Cortex of kidney (tissue), 1 donor: ENCODE results near the gene FOXE3.
"Not testable (repeated sequence)": the region's sequence is repeated elsewhere in the genome, so short reads cannot be mapped to it uniquely, and the experiment has no call there.

Source experiments
- DNase-seq: peaks from one replicate; lab custom pipeline; 2025; lab: John Stamatoyannopoulos, UW

FOXE3 gene

DNA sequence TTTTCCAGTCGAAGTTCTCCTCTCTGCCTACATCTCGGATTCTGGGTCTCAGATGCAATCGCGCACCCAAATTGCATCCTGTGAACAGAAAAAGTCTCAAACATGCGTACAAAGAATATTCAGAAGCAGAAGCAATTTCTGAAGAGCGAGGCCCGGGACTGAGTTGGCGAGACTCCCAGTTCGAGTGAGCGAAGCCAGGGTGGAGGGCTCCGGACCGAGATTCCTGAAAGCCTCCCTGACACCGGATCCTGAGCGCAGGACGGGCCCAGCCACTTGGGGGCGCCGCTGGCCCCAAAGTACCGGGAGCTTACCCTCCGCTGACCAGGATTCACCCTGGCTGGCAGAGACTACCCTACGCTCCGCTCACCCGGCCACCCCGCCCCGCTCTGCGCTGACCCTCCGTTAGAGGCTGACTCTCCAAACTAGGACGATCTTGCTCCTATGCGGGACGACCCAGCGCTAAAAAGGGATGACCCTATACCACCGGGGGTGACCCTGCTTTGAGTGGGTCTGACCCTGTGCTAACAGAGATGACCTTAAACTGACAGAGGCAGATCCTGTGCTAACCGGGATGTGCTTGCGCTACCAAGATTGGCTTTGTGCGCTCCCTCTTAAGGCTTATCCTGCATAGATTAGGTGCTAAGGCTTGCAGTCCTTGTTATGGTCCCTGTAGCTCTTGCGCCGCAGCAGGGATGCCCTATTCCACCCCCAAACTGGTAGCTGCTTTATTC is 33.9 kb downstream of the FOXE3 start:
- no peak for DNase-seq

DNA sequence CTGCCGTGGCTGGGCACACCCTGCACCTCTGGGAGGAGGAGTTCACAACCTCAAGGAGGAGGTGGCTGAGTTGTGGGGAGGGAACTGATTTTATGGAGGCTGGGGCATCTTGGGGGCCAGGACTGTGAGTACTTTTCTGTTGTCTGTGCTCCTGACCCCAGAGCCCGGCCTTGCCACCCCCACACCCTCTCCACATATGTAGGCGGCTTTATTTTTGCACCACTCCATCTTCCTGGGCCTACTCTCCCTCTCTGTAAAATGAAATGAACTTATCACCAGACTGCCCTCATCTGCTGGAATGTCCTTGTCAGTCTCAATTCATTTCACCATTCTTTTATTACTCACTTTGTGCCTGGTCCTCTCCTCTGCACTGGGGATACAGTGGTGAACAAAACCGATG is 34.5 kb downstream of the FOXE3 start:
- no peak for DNase-seq

DNA sequence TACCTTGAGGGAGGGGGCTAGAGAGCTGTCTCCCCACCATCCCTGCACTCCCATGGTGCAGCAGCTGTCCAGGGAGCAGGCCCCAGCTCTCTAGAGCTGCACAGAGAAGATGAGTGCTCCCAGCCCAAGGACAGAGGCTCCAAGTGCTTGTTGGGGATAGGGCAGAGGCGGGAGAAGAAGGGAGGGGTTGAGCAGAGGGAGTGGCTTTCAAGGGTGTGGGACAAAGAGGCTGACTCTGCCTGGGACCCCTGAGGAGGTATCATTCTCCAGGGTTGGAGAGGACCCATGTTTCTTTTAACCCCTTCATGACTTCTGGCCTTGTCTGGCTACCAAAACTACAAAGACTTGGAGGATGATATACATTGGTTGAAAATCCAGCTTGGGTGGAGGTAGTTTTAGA is 36.3 kb downstream of the FOXE3 start:
- DNase-seq, result no peak

DNA sequence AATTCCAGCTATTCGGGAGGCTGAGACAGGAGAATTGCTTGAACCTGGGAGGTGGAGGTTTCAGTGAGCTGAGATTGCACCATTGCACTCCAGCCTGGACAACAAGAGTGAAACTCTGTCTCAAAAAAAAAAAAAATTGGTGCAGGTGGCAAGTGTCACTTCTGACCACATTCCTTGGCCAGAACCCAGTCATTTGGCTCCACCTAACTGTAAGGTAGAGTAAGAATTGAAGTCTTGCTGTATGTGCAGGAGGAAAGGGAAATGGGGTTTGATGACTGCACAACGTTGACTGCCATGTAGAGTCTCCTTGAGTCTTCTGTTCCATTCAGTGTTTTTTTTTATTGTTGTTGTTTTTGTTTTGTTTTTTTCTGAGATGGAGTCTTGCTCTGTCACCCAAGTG is 37.8 kb downstream of the FOXE3 start:
- not testable (repeated sequence) for DNase-seq

DNA sequence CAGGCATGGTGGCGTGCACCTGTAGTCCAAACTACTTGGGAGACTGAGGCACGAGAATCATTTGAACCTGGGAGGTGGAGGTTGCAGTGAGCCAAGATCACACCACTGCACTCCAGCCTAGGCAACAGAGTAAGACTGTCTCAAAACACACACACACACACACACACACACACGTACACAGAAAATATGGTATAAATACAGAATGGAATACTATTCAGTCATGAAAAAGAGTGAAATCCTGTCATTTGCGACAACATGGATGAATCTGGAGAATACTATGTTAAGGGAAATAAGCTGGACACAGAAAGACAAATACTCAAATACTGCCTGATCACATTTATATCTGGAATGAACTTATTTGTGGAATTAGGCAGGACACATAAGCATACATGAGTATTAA is 40.2 kb downstream of the FOXE3 start:
- DNase-seq, result no peak

DNA sequence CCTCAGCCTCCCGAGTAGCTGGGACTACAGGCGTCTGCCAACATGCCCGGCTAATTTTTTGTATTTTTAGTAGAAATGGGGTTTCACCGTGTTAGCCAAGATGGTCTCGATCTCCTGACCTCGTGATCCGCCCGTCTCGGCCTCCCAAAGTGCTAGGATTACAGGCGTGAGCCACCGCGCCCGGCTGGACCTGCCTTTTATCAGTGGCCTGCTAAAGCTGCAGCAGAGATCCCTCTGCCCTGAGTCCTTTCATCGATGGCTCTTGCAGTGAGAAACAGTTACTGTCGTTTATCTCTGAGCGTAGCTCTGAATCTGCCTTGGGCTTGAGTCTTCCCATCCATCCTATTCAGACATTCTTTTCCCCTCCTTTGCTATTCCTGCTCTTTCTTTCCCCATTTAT is 41.5 kb downstream of the FOXE3 start:
- DNase-seq, result not testable (repeated sequence)

DNA sequence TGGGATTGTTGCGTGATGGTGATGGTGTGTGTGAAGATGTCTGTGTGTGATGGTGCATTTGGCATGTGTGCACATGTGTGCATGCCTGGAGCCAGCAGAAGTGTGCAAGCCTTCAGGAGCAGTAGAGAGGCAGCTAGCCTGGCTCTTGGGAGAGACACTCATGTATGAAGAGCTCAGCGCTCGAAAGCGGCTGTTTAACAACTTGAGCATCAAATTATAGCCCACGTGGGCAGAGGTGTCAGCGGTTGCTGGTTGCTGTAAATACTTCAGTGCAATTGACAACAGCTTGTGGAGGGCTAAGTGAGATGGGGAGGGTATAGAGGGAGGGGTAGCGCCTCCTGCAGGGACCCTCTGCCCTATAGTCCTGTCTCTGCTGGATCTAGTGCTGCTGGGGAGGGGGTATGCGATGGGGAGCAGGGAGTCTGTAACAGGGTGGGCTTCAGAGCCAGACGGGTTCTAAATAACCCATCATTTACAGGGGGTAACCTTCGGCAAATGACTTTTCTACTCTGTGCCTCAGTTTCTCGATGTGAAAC is 43.2 kb downstream of the FOXE3 start:
- no peak for DNase-seq

DNA sequence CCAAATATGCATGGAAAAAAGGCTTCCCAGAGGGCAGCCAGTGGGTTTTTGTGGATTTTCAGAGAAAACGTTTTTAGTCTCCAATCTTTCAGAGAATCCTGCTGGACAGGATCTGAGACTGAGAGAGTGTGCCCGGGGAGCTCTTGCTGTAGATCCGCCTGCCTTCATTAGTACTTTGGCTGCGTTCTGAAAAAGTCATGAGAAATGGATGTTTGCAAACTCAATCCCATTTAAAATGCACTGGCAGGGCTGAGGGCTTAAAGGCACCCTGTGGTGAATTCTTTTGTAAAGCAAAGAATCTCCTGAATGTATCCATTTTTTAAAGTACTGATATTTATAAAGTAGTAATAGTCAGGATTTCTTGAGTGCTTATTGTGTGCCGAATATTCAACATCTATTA is 44.0 kb downstream of the FOXE3 start:
- no peak for DNase-seq

DNA sequence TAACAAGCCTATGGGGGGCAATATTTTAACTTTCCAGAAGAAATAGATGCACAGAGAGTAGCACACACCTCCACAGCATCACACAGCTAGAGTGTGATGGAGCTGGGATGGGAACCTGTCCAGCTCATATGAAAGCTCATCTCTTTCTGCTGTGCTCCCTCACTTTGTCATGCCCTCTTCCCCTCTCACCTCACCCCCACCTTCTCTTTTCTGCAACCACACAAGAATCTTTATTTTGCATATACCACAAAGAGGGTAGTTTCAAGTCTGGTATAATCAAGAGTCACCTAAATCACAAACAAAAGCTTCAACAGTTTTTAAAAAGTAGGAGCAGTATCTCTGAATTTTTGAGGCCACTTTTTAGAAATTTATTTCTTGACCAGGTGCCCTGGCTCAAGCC is 44.4 kb downstream of the FOXE3 start:
- DNase-seq, result no peak

DNA sequence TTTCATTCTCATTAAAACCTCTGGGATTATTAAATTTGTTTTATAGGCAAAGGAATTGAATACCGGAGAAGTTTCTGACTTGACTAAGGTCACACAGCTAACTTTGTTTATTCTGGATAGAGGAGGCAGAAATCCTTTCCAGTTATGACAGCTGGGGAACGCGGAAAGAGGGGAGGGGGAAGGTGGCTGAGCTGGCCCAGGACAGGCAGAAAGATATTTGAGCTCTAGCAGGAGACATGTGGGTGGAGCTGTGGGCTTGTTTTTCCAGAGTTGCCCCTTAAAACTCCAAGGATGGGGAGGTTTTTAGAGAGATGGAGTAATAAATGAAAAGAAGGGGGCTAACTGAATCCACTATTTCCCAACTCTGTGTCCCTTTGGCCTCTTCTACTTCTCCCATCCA is 49.5 kb downstream of the FOXE3 start:
- no peak for DNase-seq
